Calu3 (cell line): ENCODE measurements around the gene NLN. TPM values are rescaled to one million over a fixed set of nuclear protein-coding genes. Genes with fewer than 3 reads are reported as not detected.

Source experiments
- BruUV-seq: library from RNA; stranded (reverse); fragments of 400-500 nt; replicated peaks from 2 replicates; lab custom pipeline; 2021; lab: Mats Ljungman, UMichigan
- CTCF ChIA-PET: fragments of 300-600 bp; sonication (Branson Sonifier 250); formaldehyde crosslinking; loops from one replicate; lab custom pipeline; 2022; ENCODE audit warnings: antibody characterized with exemption; lab: Charles Lee
- DNase-seq: peaks from one replicate; pipeline ENCODE4 v3.0.0; 2022
- H3K27ac Mint-ChIP-seq: one replicate; pipeline ENCODE4 v1.8.0; 2022; ENCODE audit warnings: mixed read lengths; ENCODE audit not compliant: unreplicated experiment
- H3K27me3 Mint-ChIP-seq: one replicate; pipeline ENCODE4 v1.8.0; 2022; ENCODE audit warnings: mixed read lengths; ENCODE audit not compliant: unreplicated experiment
- H3K36me3 Mint-ChIP-seq: one replicate; pipeline ENCODE4 v1.8.0; 2022; ENCODE audit warnings: mild to moderate bottlenecking, moderate library complexity, mixed read lengths; ENCODE audit not compliant: insufficient read depth, unreplicated experiment
- H3K4me1 Mint-ChIP-seq: one replicate; pipeline ENCODE4 v1.8.0; 2022; ENCODE audit warnings: mild to moderate bottlenecking, low read depth, mixed read lengths; ENCODE audit not compliant: unreplicated experiment
- H3K4me3 Mint-ChIP-seq: one replicate; pipeline ENCODE4 v1.8.0; 2022; ENCODE audit warnings: mild to moderate bottlenecking, low read depth, moderate library complexity, mixed read lengths; ENCODE audit not compliant: unreplicated experiment
- H3K9me3 Mint-ChIP-seq: one replicate; pipeline ENCODE4 v1.8.0; 2022; ENCODE audit warnings: low read depth, mixed read lengths; ENCODE audit not compliant: unreplicated experiment
- intact Hi-C: fragments of 100-400 bp; cut with micrococcal nuclease; formaldehyde crosslinking; loops from one replicate; pipeline ENCODE4 v1.10.0; 2022; ENCODE audit not compliant: unreplicated experiment
- total RNA-seq: library from RNA; stranded (reverse); gene quantifications from 2 replicates; pipeline ENCODE4 v1.2.3, GENCODE V29; 2022
- TF ChIP-seq, protein P1 (sequence below): fragments of 200-600 bp; IDR thresholded peaks from one replicate; pipeline ENCODE4 v1.8.0; 2022; ENCODE audit warnings: antibody characterized with exemption; ENCODE audit not compliant: unreplicated experiment

NLN gene
- total RNA-seq, 1 experiment from 2014 or later = 47.9 TPM

DNA sequence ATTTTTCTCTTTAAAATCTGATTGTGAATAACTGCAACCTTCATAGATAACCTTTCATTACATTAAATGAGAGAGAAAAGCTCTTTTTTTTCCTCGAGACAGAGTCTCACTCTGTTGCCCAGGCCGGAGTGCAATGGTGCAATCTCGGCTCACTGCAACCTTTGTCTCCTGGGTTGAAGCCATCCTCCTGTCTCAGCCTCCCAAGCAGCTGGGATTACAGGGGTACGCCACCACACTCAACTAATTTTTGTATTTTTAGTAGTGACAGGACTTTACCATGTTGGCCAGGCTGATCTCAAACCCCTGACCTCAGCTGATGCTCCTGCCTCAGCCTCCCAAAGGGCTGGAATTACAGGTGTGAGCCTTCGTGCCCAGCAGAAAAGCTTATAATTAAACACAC, 134.5 kb downstream of the NLN start:
- TF ChIP-seq, protein P1, sequence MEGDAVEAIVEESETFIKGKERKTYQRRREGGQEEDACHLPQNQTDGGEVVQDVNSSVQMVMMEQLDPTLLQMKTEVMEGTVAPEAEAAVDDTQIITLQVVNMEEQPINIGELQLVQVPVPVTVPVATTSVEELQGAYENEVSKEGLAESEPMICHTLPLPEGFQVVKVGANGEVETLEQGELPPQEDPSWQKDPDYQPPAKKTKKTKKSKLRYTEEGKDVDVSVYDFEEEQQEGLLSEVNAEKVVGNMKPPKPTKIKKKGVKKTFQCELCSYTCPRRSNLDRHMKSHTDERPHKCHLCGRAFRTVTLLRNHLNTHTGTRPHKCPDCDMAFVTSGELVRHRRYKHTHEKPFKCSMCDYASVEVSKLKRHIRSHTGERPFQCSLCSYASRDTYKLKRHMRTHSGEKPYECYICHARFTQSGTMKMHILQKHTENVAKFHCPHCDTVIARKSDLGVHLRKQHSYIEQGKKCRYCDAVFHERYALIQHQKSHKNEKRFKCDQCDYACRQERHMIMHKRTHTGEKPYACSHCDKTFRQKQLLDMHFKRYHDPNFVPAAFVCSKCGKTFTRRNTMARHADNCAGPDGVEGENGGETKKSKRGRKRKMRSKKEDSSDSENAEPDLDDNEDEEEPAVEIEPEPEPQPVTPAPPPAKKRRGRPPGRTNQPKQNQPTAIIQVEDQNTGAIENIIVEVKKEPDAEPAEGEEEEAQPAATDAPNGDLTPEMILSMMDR = no peak
- no peak for DNase-seq
- peaks cover 1% of the 10 kb centered on the region for H3K9me3 Mint-ChIP-seq
- CTCF ChIA-PET = no interaction called here
- no TSS peak for BruUV-seq
- H3K27me3 Mint-ChIP-seq = no peaks in the 10 kb centered on the region
- intact Hi-C loops = no loop called here
- no peaks in the 10 kb centered on the region for H3K36me3 Mint-ChIP-seq
- H3K4me1 Mint-ChIP-seq = peaks cover 12% of the 10 kb centered on the region
- no peak overlapping the region for H3K4me3 Mint-ChIP-seq
- H3K27ac Mint-ChIP-seq = no peak overlapping the region

GRCh38 chr5:65858316-65858715, 136.3 kb downstream of the NLN start:
- Mint-ChIP-seq H3K27ac (no peak overlapping the region), H3K9me3 (no peaks in the 10 kb centered on the region), H3K4me3 (no peak overlapping the region), H3K36me3 (peaks cover 4% of the 10 kb centered on the region), H3K4me1 (peaks cover 28% of the 10 kb centered on the region), H3K27me3 (no peaks in the 10 kb centered on the region)
- TF ChIP-seq, protein P1 = no peak
- no TSS peak for BruUV-seq
- CTCF ChIA-PET = no interaction called here
- intact Hi-C loops = no loop called here
- DNase-seq = no peak

DNA sequence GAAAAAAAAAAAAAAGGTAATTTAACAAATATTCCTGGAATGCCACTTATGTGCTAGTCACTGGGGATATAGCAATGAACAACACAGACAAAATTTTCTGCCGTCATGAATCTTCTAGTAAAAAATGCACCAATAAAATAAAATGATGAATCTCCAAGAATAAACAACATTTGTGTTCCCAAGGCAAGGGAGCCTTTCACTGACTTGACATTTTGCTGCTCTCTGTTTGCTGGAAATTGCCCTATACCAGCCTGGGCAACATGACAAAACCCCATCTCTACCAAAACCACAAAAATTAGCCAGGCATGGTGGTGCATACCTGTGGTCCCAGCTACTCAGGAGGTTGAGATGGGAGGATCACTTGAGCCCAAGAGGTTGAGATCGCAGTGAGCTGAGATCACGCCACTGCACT, 139.8 kb downstream of the NLN start:
- peaks cover 9% of the 10 kb centered on the region for H3K36me3 Mint-ChIP-seq
- peaks cover 50% of the 10 kb centered on the region for H3K4me1 Mint-ChIP-seq
- no peaks in the 10 kb centered on the region for H3K27me3 Mint-ChIP-seq
- intact Hi-C loops = loop anchor here (5.0 kb wide), 1 partner anchor 50 kb away; no protein-coding TSS in a partner anchor
- H3K27ac Mint-ChIP-seq = peak overlapping the region; percentile 84
- H3K9me3 Mint-ChIP-seq = no peaks in the 10 kb centered on the region
- peak; percentile 75 for DNase-seq
- BruUV-seq = no TSS peak
- CTCF ChIA-PET = interaction anchor here (0.6 to 1.1 kb wide), 5 partner anchors 8 to 53 kb away, joined by 3 to 5 read pairs (median 3); no protein-coding TSS in a partner anchor
- TF ChIP-seq, protein P1 = no peak
- no peak overlapping the region for H3K4me3 Mint-ChIP-seq

DNA sequence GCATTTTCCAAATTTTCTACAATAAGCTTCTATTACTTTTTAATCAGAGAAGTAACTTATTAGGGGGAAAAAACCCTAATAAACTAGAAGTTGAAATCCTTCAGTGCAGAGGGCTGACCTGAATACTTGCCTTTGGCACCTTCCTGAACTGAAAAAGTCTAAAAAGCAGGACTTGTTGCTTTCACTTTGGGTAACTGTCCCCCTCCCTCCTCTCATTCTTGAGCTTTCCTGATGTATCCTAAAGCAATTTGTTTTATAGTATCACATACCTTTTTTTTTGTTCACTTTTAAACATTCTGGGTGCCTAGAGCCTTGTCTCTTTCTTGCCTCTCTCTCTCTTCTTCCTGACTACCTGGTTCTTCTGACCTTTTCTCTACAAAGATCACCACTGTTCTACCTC, 140.4 kb downstream of the NLN start:
- no peak for DNase-seq
- no TSS peak for BruUV-seq
- H3K4me1 Mint-ChIP-seq = peaks cover 56% of the 10 kb centered on the region
- peak overlapping the region; percentile 84 for H3K27ac Mint-ChIP-seq
- peak overlapping the region; percentile 29 for H3K4me3 Mint-ChIP-seq
- intact Hi-C loops = loop anchor here (5.0 kb wide), 1 partner anchor 50 kb away; no protein-coding TSS in a partner anchor
- TF ChIP-seq, protein P1 = no peak
- no peaks in the 10 kb centered on the region for H3K27me3 Mint-ChIP-seq
- CTCF ChIA-PET = interaction anchor here (0.6 to 1.1 kb wide), 3 partner anchors 9 to 870 kb away, joined by 3 to 4 read pairs (median 3); no protein-coding TSS in a partner anchor
- no peaks in the 10 kb centered on the region for H3K9me3 Mint-ChIP-seq
- peaks cover 9% of the 10 kb centered on the region for H3K36me3 Mint-ChIP-seq
